ENCODE data around the gene AICDA. TPM values are rescaled to one million over a fixed set of nuclear protein-coding genes. Genes with fewer than 3 reads are reported as not detected.

Gene AICDA
- total RNA-seq = 0.42 TPM
- 0.39 TPM for polyA plus RNA-seq
- long read RNA-seq, donor 1 = 0 reads
- long read RNA-seq, donor 2 = 0 reads
- long read RNA-seq, donor 3, partial matches to known transcripts = 0 of 1 reads
- long read RNA-seq, donor 3, other reads (novel, unspliced or antisense) = 0 of 1 reads
- long read RNA-seq, donor 4 = 0 reads
- long read RNA-seq, donor 5, partial matches to known transcripts = 0 of 1 reads
- long read RNA-seq, donor 5, other reads (novel, unspliced or antisense) = 0 of 1 reads
- long read RNA-seq, donor 6, partial matches to known transcripts = 0 of 1 reads
- long read RNA-seq, donor 6, other reads (novel, unspliced or antisense) = 0 of 1 reads
- long read RNA-seq, donor 7 = 0 reads
- long read RNA-seq, donor 8 = 0 reads
- long read RNA-seq, donor 9 = 0 reads
- long read RNA-seq, donor 10, partial matches to known transcripts = 0 of 1 reads
- long read RNA-seq, donor 10, other reads (novel, unspliced or antisense) = 0 of 1 reads

- Histone ChIP-seq H3K4me3 (ENCODE audit: low read length in 2 of 2) (no peak within 1 kb of the TSS), H3K36me3 (ENCODE audit: control insufficient read depth in 2 of 2, insufficient read depth in 2 of 2, low read length in 1 of 2) (no peaks in the 10 kb centered on the region), H3K4me1 (ENCODE audit: control insufficient read depth in 2 of 2, insufficient read depth in 2 of 2, low read length in 2 of 2) (peaks cover 0 to 4% of the 10 kb centered on the region in 2 donors), H3K9me3 (ENCODE audit: control insufficient read depth in 2 of 2, insufficient read depth in 1 of 2, low read length in 1 of 2) (no peaks in the 10 kb centered on the region), H3K27ac (ENCODE audit: low read depth in 1 of 2, low read length in 1 of 2) (no peak within 1 kb of the TSS), H3K27me3 (ENCODE audit: control insufficient read depth in 2 of 2, insufficient read depth in 1 of 2, low read length in 1 of 2) (no peaks in the 10 kb centered on the region)
- DNase-seq (ENCODE audit: low read depth in 6 of 9, low spot score in 9 of 9) = no peak
- 93% methylated on average over 2 of the region's 2 CpGs for WGBS
These were observed at the start of gene AICDA for GRCh38 chr12:8612629-8613028. Gene AICDA, minus strand, starts transcription at chr12:8612859. Its CDS starts 92 bp downstream, at chr12:8612767.

- no peak overlapping the region for H3K27ac ChIP-seq (ENCODE audit: low read depth in 1 of 2, low read length in 1 of 2)
- H3K4me3 ChIP-seq (ENCODE audit: low read length in 2 of 2) = no peak overlapping the region
- H3K9me3 ChIP-seq (ENCODE audit: control insufficient read depth in 2 of 2, insufficient read depth in 1 of 2, low read length in 1 of 2) = no peaks in the 10 kb centered on the region
- no peak for DNase-seq (ENCODE audit: low read depth in 6 of 9, low spot score in 9 of 9)
- no peaks in the 10 kb centered on the region for H3K36me3 ChIP-seq (ENCODE audit: control insufficient read depth in 2 of 2, insufficient read depth in 2 of 2, low read length in 1 of 2)
- 94% methylated on average over 3 of the region's 3 CpGs for WGBS
- H3K27me3 ChIP-seq (ENCODE audit: control insufficient read depth in 2 of 2, insufficient read depth in 1 of 2, low read length in 1 of 2) = no peaks in the 10 kb centered on the region
- H3K4me1 ChIP-seq (ENCODE audit: control insufficient read depth in 2 of 2, insufficient read depth in 2 of 2, low read length in 2 of 2) = peaks cover 0 to 10% of the 10 kb centered on the region in 2 donors
These were observed 49.1 kb upstream of the AICDA start for GRCh38 chr12:8661751-8662150.

- 97% methylated on average over 3 of the region's 3 CpGs for WGBS
- H3K36me3 ChIP-seq (ENCODE audit: control insufficient read depth in 2 of 2, insufficient read depth in 2 of 2, low read length in 1 of 2) = no peaks in the 10 kb centered on the region
- peaks cover 0 to 10% of the 10 kb centered on the region in 2 donors for H3K4me1 ChIP-seq (ENCODE audit: control insufficient read depth in 2 of 2, insufficient read depth in 2 of 2, low read length in 2 of 2)
- DNase-seq (ENCODE audit: low read depth in 6 of 9, low spot score in 9 of 9) = no peak
- no peaks in the 10 kb centered on the region for H3K27me3 ChIP-seq (ENCODE audit: control insufficient read depth in 2 of 2, insufficient read depth in 1 of 2, low read length in 1 of 2)
- no peak overlapping the region for H3K4me3 ChIP-seq (ENCODE audit: low read length in 2 of 2)
- no peaks in the 10 kb centered on the region for H3K9me3 ChIP-seq (ENCODE audit: control insufficient read depth in 2 of 2, insufficient read depth in 1 of 2, low read length in 1 of 2)
- no peak overlapping the region for H3K27ac ChIP-seq (ENCODE audit: low read depth in 1 of 2, low read length in 1 of 2)
These were observed 48.4 kb upstream of the AICDA start for GRCh38 chr12:8661016-8661415.

GRCh38 chr12:8658346-8658745 lies 45.7 kb upstream of the AICDA start:
- 98% methylated on average over 1 of the region's 1 CpG for WGBS
- Histone ChIP-seq H3K4me3 (ENCODE audit: low read length in 2 of 2) (no peak overlapping the region), H3K36me3 (ENCODE audit: control insufficient read depth in 2 of 2, insufficient read depth in 2 of 2, low read length in 1 of 2) (no peaks in the 10 kb centered on the region), H3K4me1 (ENCODE audit: control insufficient read depth in 2 of 2, insufficient read depth in 2 of 2, low read length in 2 of 2) (peaks cover 0 to 13% of the 10 kb centered on the region in 2 donors), H3K27ac (ENCODE audit: low read depth in 1 of 2, low read length in 1 of 2) (no peak overlapping the region), H3K27me3 (ENCODE audit: control insufficient read depth in 2 of 2, insufficient read depth in 1 of 2, low read length in 1 of 2) (no peaks in the 10 kb centered on the region), H3K9me3 (ENCODE audit: control insufficient read depth in 2 of 2, insufficient read depth in 1 of 2, low read length in 1 of 2) (no peaks in the 10 kb centered on the region)
- no peak for DNase-seq (ENCODE audit: low read depth in 6 of 9, low spot score in 9 of 9)

- Histone ChIP-seq H3K4me3 (ENCODE audit: low read length in 2 of 2) (no peak overlapping the region), H3K9me3 (ENCODE audit: control insufficient read depth in 2 of 2, insufficient read depth in 1 of 2, low read length in 1 of 2) (no peaks in the 10 kb centered on the region), H3K36me3 (ENCODE audit: control insufficient read depth in 2 of 2, insufficient read depth in 2 of 2, low read length in 1 of 2) (no peaks in the 10 kb centered on the region), H3K4me1 (ENCODE audit: control insufficient read depth in 2 of 2, insufficient read depth in 2 of 2, low read length in 2 of 2) (peaks cover 0 to 13% of the 10 kb centered on the region in 2 donors), H3K27me3 (ENCODE audit: control insufficient read depth in 2 of 2, insufficient read depth in 1 of 2, low read length in 1 of 2) (no peaks in the 10 kb centered on the region), H3K27ac (ENCODE audit: low read depth in 1 of 2, low read length in 1 of 2) (no peak overlapping the region)
- WGBS = 95% methylated on average over 6 of the region's 6 CpGs
- no peak for DNase-seq (ENCODE audit: low read depth in 6 of 9, low spot score in 9 of 9)
These were observed 42.8 kb upstream of the AICDA start for GRCh38 chr12:8655421-8655820.

GRCh38 chr12:8648576-8649205 lies 36.0 kb upstream of the AICDA start:
- H3K9me3 ChIP-seq (ENCODE audit: control insufficient read depth in 2 of 2, insufficient read depth in 1 of 2, low read length in 1 of 2) = no peaks in the 10 kb centered on the region
- H3K4me3 ChIP-seq (ENCODE audit: low read length in 2 of 2) = no peak overlapping the region
- 42% methylated on average over 8 of the region's 8 CpGs for WGBS
- peak overlapping the region in 1 of 2 donors; percentile 87 for H3K27ac ChIP-seq (ENCODE audit: low read depth in 1 of 2, low read length in 1 of 2)
- H3K27me3 ChIP-seq (ENCODE audit: control insufficient read depth in 2 of 2, insufficient read depth in 1 of 2, low read length in 1 of 2) = no peaks in the 10 kb centered on the region
- H3K4me1 ChIP-seq (ENCODE audit: control insufficient read depth in 2 of 2, insufficient read depth in 2 of 2, low read length in 2 of 2) = peaks cover 17 to 32% of the 10 kb centered on the region in 2 donors
- no peaks in the 10 kb centered on the region for H3K36me3 ChIP-seq (ENCODE audit: control insufficient read depth in 2 of 2, insufficient read depth in 2 of 2, low read length in 1 of 2)
- peak; percentile 36 to 84 (median 57) for DNase-seq (ENCODE audit: low read depth in 6 of 9, low spot score in 9 of 9)

GRCh38 chr12:8647968-8648367 lies 35.3 kb upstream of the AICDA start:
- Histone ChIP-seq H3K27me3 (ENCODE audit: control insufficient read depth in 2 of 2, insufficient read depth in 1 of 2, low read length in 1 of 2) (no peaks in the 10 kb centered on the region), H3K27ac (ENCODE audit: low read depth in 1 of 2, low read length in 1 of 2) (peak overlapping the region in 1 of 2 donors; percentile 87), H3K4me1 (ENCODE audit: control insufficient read depth in 2 of 2, insufficient read depth in 2 of 2, low read length in 2 of 2) (peaks cover 20 to 36% of the 10 kb centered on the region in 2 donors), H3K4me3 (ENCODE audit: low read length in 2 of 2) (no peak overlapping the region), H3K36me3 (ENCODE audit: control insufficient read depth in 2 of 2, insufficient read depth in 2 of 2, low read length in 1 of 2) (no peaks in the 10 kb centered on the region), H3K9me3 (ENCODE audit: control insufficient read depth in 2 of 2, insufficient read depth in 1 of 2, low read length in 1 of 2) (no peaks in the 10 kb centered on the region)
- 98% methylated on average over 5 of the region's 5 CpGs for WGBS
- DNase-seq (ENCODE audit: low read depth in 6 of 9, low spot score in 9 of 9) = no peak

GRCh38 chr12:8644345-8645248 lies 31.9 kb upstream of the AICDA start:
- Histone ChIP-seq H3K9me3 (ENCODE audit: control insufficient read depth in 2 of 2, insufficient read depth in 1 of 2, low read length in 1 of 2) (no peaks in the 10 kb centered on the region), H3K27ac (ENCODE audit: low read depth in 1 of 2, low read length in 1 of 2) (peak overlapping the region; percentile 89 to 96), H3K4me1 (ENCODE audit: control insufficient read depth in 2 of 2, insufficient read depth in 2 of 2, low read length in 2 of 2) (peaks cover 26 to 42% of the 10 kb centered on the region in 2 donors), H3K4me3 (ENCODE audit: low read length in 2 of 2) (peak overlapping the region; percentile 2 to 28), H3K36me3 (ENCODE audit: control insufficient read depth in 2 of 2, insufficient read depth in 2 of 2, low read length in 1 of 2) (no peaks in the 10 kb centered on the region), H3K27me3 (ENCODE audit: control insufficient read depth in 2 of 2, insufficient read depth in 1 of 2, low read length in 1 of 2) (no peaks in the 10 kb centered on the region)
- WGBS = 13% methylated on average over 5 of the region's 5 CpGs
- peak; percentile 68 to 95 (median 84) for DNase-seq (ENCODE audit: low read depth in 6 of 9, low spot score in 9 of 9)

Measured in thymus (tissue), 14 donors.